Left renal pelvis (tissue), 4 donors: Measurements from ENCODE around the gene EVI5. TPM values are rescaled to one million over a fixed set of nuclear protein-coding genes. Genes with fewer than 3 reads are reported as not detected.
A peak's percentile ranks its signal among the peaks of the same experiment; 100 is the strongest.
"Not testable (repeated sequence)": the region's sequence is repeated elsewhere in the genome, so short reads cannot be mapped to it uniquely, and the experiment has no call there.

ENCODE experiments used
- DNase-seq, 4 donors: peaks; one replicate each; pipeline ENCODE4 v3.0.0-alpha.2; 2013; ENCODE audit warnings: low read depth in 4 of 4, low spot score in 3 of 4
- polyA plus RNA-seq, 4 donors: library from polyadenylated mRNA; unstranded; fragments of 120-200 nt; gene quantifications; one replicate each; pipeline ENCODE4 v1.2.1, GENCODE V29; 2013; ENCODE audit not compliant: insufficient read length in 4 of 4

The EVI5 gene
- polyA plus RNA-seq, 4 donors, result 18.1 to 24.0 (median 21.5) TPM

GRCh38 chr1:92795166-92795565 lies 10.3 kb upstream of the EVI5 start:
- no peak for DNase-seq

DNA sequence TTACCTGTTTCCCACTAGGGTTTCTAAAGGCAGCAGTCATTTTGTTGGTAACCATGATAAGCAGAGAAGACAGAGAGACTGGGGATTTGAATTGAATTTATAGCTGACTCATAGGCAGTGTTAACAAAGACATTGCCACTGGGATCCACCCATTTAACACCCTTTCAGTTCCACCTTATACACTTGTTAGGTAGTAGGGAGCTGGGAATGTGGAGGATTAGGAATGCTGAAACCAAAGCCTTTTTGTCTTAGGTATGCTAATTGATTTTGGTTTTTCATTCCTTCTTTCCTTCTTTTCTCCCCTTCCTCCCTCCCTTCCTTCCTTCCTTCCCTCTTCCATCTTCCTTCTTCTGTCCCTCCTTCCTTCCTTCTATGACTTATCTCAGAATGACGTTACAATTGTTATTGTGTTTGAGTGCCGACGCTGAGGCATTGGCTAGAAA lies 7.5 kb upstream of the EVI5 start:
- no peak for DNase-seq

DNA sequence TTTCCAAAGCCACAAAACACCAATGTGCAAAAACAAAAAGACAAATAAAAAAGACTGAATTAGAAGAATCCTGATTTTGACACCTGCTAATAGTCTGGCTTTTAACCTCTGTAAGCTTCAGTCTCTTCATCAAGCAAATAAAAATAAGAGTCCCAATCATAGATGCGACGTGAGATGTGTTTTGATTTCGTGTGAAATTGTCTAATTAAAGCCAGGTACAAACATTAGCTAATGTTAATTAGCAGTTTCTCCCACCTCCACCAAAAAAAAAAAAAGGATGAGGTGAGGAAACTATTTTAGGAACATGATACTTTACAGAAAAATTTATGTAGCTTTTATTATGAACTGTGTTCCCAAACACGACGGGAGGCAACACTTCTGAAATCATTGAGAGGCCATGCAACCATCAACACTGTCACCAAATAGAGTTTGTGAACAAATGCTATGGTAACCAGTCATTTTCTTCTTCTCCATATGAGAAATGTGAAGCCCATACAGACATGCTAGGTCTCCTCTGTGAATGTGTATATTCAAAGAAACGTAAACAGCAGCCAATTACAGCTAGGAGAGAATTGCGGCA lies 6.7 kb upstream of the EVI5 start:
- no peak for DNase-seq

DNA sequence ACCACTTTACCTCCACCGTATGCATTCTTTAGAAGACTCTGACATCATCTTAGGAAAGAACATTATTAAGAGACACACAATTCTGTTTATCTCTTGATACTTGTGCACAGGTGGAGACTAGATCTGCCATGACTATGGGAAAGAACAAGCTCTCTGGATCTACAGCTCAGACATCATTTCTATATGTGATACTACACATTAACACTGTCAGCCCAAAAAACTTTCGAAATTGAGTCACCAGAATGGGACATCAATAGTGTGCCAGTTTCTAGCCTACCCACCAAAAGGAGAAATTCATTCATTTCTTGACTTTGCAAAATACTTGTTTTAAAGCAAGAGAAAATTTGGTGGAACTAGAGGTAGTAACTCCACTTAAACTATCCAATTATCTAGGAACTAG lies 6.0 kb upstream of the EVI5 start:
- no peak for DNase-seq

DNA sequence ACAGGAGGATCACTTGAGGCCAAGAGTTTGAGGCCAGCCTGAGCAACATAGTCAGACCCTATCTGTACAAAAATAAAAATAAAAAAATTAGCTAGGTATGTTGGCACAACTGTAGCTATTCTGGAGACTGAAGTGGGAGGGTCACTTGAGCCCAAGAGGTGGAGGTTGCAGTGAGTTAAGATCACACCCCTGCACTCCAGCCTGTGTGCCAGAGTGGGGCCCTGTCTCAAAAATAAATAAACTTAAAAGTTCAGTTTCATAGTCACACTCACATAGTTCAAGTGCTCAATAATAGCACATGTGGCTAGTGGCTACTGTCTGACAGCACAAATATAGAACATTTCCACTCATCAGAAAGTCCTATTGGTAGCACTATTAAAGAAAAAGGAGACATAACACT lies 5.2 kb upstream of the EVI5 start:
- no peak for DNase-seq

GRCh38 chr1:92786111-92786901 lies 1.4 kb upstream of the EVI5 start:
- DNase-seq, result no peak

- DNase-seq, result peak in 3 of 4 donors; percentile 10 to 25 (median 23)
Observed at GRCh38 chr1:92784021-92784638, 778 bp downstream of the EVI5 start.

GRCh38 chr1:92783550-92783949 lies 1.4 kb downstream of the EVI5 start:
- peak in 2 of 4 donors; percentile 1 for DNase-seq

DNA sequence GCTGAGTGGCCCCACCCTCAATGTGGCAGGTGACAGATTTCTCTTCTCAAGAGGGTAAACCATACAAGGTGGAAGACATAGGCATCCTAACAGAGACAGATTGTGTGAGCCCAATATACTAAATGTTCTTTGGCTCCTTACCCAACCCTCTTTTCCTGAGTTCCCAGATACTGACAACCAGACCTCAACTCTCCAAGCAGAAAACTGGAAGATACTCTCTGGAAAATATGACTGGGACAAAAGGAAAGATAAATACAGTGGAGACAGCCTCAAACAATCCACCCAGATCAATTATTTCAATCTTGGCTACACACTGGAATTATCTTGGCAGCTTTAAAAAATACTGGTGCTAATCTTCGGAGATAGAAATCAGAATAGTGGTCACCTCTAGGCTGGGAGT lies 6.5 kb downstream of the EVI5 start:
- no peak for DNase-seq

- DNase-seq, result no peak
Observed at GRCh38 chr1:92774407-92774806, 10.5 kb downstream of the EVI5 start.

DNA sequence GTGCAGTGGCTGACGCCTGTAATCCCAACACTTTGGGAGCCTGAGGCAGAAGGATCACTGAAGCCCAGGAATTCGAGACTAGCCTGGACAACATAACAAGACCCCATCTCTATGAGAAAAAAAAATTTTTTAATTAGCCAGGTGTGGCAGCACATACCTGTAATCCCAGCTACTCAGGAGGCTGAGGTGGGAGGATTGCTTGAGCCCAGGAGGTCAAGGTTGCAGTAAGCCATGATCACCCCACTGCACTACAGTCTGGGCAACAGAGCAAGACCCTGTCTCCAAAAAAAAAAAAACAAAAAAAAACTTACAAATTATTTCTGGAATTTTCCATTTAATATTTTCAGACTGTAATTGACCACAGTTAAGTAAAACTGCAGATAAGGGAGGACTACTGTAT lies 11.2 kb downstream of the EVI5 start:
- DNase-seq, result not testable (repeated sequence)

DNA sequence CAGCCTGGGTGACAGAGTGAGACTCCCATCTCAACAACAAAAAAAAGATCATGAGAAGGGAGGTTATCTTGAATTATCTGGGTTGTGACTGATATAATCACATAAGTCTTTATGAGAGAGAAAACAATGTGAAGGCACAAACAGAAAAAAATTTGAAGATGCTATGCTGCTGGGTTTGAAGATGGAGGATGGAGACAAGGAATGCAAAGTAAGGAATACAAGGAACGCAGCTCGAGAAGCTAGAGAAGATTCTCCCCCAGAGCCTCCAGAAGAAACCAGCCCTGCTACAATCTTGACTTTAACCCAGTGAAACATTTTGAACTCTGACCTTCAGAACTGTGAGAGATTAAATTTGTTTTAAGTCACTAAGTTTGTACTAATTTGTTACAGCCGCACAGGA lies 15.1 kb downstream of the EVI5 start:
- no peak for DNase-seq

DNA sequence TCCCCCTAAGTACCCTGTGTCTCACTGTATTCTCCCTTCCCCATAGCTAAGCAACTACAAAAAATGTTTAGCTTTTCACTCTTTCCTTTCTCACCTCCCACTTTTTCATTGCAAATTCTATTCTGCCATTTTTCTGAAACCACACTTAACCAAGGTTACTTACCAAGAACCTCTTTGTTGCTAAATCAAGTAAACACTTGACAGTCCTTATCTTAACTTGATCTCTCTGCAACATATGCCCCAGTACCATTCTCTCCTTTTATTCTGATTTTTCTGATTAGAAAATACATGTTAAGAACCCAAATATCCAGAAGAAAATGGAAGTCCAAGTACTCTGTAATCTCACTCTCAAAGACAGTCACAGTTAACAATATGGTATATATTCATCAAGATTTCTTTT lies 16.0 kb downstream of the EVI5 start:
- no peak for DNase-seq

GRCh38 chr1:92768296-92768695 lies 16.6 kb downstream of the EVI5 start:
- DNase-seq, result no peak

- no peak for DNase-seq
Observed at GRCh38 chr1:92764116-92764515, 20.8 kb downstream of the EVI5 start.

DNA sequence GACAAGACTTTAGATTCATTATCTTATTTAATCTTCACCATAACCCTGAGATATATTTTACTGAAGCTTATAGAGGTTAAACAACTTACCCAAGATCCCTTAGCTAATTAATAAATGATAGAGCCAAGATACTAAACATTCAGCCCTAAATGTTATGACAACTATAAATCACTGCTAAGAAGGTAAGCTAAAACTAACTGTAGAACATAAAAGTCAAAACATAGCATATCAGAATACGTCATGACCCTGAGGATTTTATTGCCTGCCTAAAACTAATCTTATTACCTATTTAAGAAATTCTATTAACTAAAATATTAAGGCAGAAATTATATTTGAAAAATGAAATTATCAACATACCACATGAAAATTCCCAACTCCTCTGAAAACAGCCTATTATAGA lies 22.6 kb downstream of the EVI5 start:
- no peak for DNase-seq

DNA sequence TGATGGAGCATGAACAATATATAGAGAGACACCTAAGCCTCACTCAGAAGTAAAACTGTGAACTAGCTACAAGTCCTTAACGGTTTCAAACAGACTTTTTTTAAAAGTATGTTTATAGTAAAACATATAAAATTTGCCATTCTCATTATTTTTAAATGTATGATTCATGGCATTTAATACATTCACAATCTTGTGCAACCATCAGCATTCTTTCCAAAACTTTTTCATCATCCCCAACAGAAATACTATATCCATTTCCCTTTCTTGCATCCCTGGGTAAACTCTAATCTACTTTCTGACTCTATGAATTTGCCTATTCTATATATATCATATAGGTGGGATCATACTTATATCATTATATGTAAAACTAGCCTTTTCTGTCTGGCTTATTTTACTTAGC lies 25.5 kb downstream of the EVI5 start:
- DNase-seq, result no peak

GRCh38 chr1:92756537-92756936 lies 28.4 kb downstream of the EVI5 start:
- no peak for DNase-seq

GRCh38 chr1:92755541-92756461 lies 29.1 kb downstream of the EVI5 start:
- no peak for DNase-seq

DNA sequence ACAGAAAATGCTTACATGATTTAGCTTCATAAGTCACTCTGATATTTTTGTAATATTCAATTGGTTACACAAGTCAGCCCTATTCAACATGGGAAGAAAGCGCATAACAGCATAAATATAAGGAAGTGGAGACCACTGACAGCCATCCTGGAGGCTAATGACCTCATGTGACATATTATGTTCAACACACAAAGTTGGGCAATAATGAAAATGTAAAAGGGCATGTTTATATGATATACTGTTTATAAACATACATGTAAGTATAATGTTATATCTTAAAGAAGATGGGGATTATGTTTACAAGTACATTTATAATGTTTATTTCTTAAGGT lies 30.2 kb downstream of the EVI5 start:
- no peak for DNase-seq
